Small intestine (tissue), 7 donors: Measurements from ENCODE around the gene TCOF1. TPM values are rescaled to one million over a fixed set of nuclear protein-coding genes. Genes with fewer than 3 reads are reported as not detected.

Experiments used
- DNase-seq, 2 donors: peaks; one replicate each; pipeline versions ENCODE4 v3.0.0 to v3.0.0-alpha.2; 2013
- FAIRE-seq: peaks from 2 replicates; lab custom pipeline; 2012; peaks lifted over from hg19 to GRCh38; lab: Jason Lieb, UNC
- H3K27ac ChIP-seq, 3 donors: one replicate each; pipeline ENCODE4 v1.5.1; 2013; ENCODE audit warnings: low read length in 2 of 3, mild to moderate bottlenecking in 2 of 3, control low read depth in 1 of 3, inconsistent platforms in 1 of 3, low read depth in 1 of 3, moderate library complexity in 1 of 3
- H3K27me3 ChIP-seq, 3 donors: one replicate each; pipeline ENCODE4 v1.6.1; 2013; ENCODE audit warnings: low read length in 3 of 3, inconsistent platforms in 1 of 3; ENCODE audit not compliant: control insufficient read depth in 3 of 3, insufficient read depth in 3 of 3
- H3K36me3 ChIP-seq, 3 donors: one replicate each; pipeline ENCODE4 v1.6.1; 2013; ENCODE audit warnings: low read length in 3 of 3, inconsistent platforms in 1 of 3, low read depth in 1 of 3, mild to moderate bottlenecking in 1 of 3, moderate library complexity in 1 of 3; ENCODE audit not compliant: control insufficient read depth in 3 of 3, insufficient read depth in 2 of 3
- H3K4me1 ChIP-seq, 3 donors: one replicate each; pipeline ENCODE4 v1.6.1; 2013; ENCODE audit warnings: low read length in 2 of 3, inconsistent platforms in 1 of 3, low read depth in 1 of 3, mild to moderate bottlenecking in 1 of 3, moderate library complexity in 1 of 3; ENCODE audit not compliant: control insufficient read depth in 3 of 3, insufficient read depth in 2 of 3
- H3K4me3 ChIP-seq, 3 donors: one replicate each; pipeline ENCODE4 v1.5.1; 2013; ENCODE audit warnings: low read length in 3 of 3, control low read depth in 1 of 3, inconsistent platforms in 1 of 3, low read depth in 1 of 3, mild to moderate bottlenecking in 1 of 3, moderate library complexity in 1 of 3
- H3K9me3 ChIP-seq, 2 donors: one replicate each; pipeline ENCODE4 v1.6.1; 2013; ENCODE audit warnings: low read depth in 1 of 2, low read length in 1 of 2; ENCODE audit not compliant: control insufficient read depth in 2 of 2, insufficient read depth in 1 of 2
- WGBS, 3 donors: extraction: QIAGEN DNeasy Blood & Tissue Kit; methylation state at CpG; one replicate each; pipeline ENCODE4 v1.1.7; 2013; 5-methylcytosine and 5-hydroxymethylcytosine counted together
- polyA plus RNA-seq, 4 donors: library from polyadenylated mRNA; stranded (reverse) in 3 of 4; unstranded in 1 of 4; fragments of 200-250 nt in 3 of 4; fragments of 120-200 nt in 1 of 4; gene quantifications; one replicate each; pipeline versions ENCODE4 v1.2.1 to v1.2.3, GENCODE V29; 2013
- donor health status: healthy with polysubstance abuse.
- donor health status: control.
- donor health status: control.
- donor health status: Bipolar disorder and iron deficiency.
- donor health status: healthy.

Gene TCOF1
- polyA plus RNA-seq, 4 donors: 18.3 to 29.7 (median 20.6) TPM

DNA sequence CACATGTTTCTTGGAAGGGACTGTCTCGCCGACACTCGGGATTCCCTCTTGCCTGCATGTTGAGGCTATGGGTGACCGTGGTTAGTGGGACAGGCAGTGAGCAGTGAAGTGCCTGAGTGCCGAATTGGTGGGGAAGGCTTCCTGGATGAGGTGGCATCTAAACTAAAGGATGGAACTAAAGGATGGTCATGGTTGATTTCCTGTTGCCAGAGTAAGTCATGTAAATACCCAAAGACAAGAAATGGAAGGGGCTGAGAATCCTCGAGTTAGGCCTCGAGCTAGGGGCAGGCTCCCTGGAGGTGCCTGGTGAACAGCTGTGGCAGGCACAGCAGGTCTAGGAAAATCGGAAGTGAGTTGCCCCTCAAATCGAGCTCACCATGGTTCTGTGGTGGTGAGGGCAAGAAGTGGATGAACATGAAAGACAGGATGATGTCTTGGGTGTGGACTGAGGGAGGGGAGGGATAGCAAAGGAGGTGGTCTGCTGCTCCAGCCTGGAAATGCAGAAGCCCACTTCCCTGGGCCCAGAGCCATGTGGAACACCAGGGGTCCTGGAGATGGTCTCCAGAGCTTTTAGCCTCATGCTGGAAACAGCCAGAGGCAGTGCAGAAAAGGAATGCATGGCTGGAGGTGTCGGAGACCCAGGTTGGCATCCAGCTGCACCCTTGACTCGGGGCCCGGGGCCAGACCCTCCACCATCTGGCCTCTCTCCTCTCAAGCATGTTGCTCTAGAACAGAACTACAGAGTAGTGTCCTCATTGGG is 43.0 kb downstream of the TCOF1 start:
- DNase-seq: no peak
- WGBS, 3 donors: 84 to 90% (median 87%) methylated on average over 12 of the region's 12 CpGs
- no peaks in the 10 kb centered on the region for H3K4me1 ChIP-seq
- H3K27ac ChIP-seq: no peak overlapping the region
- H3K27me3 ChIP-seq: no peaks in the 10 kb centered on the region
- no peak overlapping the region for H3K4me3 ChIP-seq
- FAIRE-seq: no peak
- H3K9me3 ChIP-seq: no peaks in the 10 kb centered on the region
- H3K36me3 ChIP-seq: peaks cover 7 to 95% (median 40%) of the 10 kb centered on the region in 3 donors

DNA sequence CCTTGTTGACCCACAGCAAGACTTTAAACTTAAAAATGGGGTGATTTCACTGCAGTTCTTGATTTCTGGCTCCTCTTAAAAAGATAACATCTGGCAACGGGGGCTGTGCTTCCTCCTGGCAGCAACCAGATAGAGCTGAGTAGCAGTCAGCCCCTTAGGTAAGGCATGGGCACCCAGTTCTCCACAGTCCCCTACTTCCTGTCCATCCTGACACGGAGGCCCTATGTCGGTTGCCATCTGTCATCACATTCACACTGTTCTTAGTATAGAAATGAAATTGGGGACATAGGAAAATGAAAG is 43.5 kb downstream of the TCOF1 start:
- Histone ChIP-seq H3K27ac (no peak overlapping the region), H3K4me3 (no peak overlapping the region), H3K27me3 (no peaks in the 10 kb centered on the region), H3K4me1 (no peaks in the 10 kb centered on the region), H3K9me3 (no peaks in the 10 kb centered on the region), H3K36me3 (peaks cover 5 to 94% (median 40%) of the 10 kb centered on the region in 3 donors)
- WGBS, 3 donors: 51 to 72% (median 65%) methylated on average over 3 of the region's 3 CpGs
- DNase-seq (no peak), FAIRE-seq (no peak)

DNA sequence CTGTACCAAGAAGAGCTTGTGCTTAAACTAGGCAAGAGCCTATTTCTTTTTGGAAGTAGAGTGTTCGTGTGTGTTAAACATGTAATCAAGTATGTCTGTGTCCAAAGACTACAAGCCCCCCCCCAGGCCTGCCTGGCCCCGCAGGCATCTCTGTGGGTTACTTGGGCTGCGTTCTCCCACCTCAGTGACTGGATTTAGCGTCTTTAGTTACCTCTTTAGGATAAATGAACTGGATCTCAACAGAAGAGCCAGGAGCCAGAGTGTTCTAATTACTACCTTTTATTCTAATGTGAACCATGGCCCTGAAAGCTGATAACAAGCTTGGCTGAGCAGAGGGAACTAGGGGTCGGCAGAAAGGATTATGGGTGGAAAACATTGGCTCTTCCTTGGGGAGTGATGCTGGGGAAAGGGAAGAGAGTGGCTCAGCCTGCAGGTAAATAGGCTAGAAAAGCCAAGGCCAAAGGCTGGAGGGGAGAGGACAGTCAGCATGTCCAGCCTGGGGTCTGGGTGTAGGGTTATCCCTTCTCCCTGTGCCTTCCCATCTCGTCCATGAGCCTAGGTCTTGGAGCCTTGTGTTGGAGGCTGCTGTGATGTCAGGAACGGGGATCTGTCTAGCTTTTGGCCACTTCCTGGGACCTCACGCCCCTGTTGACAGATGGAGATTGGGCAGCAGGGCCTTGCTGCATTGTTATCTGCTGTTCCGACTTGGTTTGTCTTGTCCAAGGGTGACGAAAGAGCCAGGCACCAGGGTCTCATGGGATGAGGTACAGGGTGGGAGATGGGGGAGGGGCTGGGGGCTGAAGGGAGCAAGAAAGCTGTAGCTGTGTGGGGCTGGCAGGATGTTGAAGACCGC is 44.1 kb downstream of the TCOF1 start:
- Histone ChIP-seq H3K36me3 (peaks cover 3 to 94% (median 38%) of the 10 kb centered on the region in 3 donors), H3K9me3 (no peaks in the 10 kb centered on the region), H3K27me3 (no peaks in the 10 kb centered on the region), H3K4me1 (no peaks in the 10 kb centered on the region), H3K27ac (no peak overlapping the region), H3K4me3 (no peak overlapping the region)
- FAIRE-seq (no peak), DNase-seq (no peak)
- WGBS, 3 donors: 73 to 80% (median 76%) methylated on average over 11 of the region's 11 CpGs

DNA sequence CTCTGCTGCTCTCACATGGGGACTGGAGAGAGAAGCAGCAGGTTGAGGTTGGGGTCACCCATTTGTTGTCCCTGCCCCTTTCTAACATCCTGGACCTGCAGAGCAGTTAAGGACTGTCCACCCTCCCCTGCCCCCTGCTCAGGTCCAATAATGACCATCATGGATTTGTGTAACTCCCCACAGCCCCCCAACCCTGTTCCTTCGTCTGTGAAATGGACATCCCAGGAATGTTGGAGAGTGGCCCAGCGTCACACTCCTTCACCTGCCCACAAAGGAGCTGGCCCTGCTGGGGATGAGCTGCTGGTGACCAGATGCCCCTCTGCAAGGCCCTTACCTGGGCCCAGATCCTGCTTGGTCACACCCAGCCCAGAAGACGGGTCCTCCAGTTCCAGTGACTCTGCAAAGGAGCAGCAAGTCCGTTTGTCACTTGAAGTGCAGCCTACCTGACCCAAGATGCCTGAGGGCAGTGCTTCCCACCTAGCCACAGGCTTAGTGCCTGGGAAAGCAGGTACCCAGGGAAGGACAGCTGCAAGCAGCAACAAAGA is 44.8 kb downstream of the TCOF1 start:
- no peak overlapping the region for H3K4me3 ChIP-seq
- no peaks in the 10 kb centered on the region for H3K27me3 ChIP-seq
- no peak for FAIRE-seq
- DNase-seq: no peak
- H3K4me1 ChIP-seq: no peaks in the 10 kb centered on the region
- peaks cover 3 to 92% (median 37%) of the 10 kb centered on the region in 3 donors for H3K36me3 ChIP-seq
- H3K9me3 ChIP-seq: no peaks in the 10 kb centered on the region
- no peak overlapping the region for H3K27ac ChIP-seq
- WGBS, 3 donors: 76 to 80% (median 77%) methylated on average over 4 of the region's 4 CpGs

DNA sequence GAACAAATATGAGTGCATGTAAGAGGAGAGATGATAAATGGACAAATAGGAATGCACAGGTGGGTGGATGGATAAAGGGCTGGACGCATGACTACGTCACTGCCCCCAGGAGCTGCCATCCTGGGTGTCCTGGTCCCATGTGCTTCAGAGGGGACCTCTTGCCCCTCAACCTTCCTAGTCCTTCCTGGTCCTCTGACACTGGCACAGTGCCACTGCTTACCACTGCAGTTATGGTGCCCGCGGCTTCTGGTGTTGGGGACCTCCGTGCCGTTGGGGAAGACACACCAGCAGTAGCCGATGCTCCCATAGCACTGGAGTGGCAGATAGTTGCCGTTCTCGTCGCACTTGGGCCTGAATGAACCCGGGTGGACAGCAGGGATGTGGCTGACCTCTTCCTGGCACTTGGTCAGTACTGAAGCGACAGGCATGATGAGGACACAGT is 45.4 kb downstream of the TCOF1 start:
- no peaks in the 10 kb centered on the region for H3K9me3 ChIP-seq
- FAIRE-seq: no peak
- no peaks in the 10 kb centered on the region for H3K4me1 ChIP-seq
- peaks cover 3 to 86% (median 37%) of the 10 kb centered on the region in 3 donors for H3K36me3 ChIP-seq
- no peaks in the 10 kb centered on the region for H3K27me3 ChIP-seq
- WGBS, 3 donors: 92 to 96% (median 92%) methylated on average over 12 of the region's 12 CpGs
- no peak overlapping the region for H3K27ac ChIP-seq
- no peak for DNase-seq
- no peak overlapping the region for H3K4me3 ChIP-seq

DNA sequence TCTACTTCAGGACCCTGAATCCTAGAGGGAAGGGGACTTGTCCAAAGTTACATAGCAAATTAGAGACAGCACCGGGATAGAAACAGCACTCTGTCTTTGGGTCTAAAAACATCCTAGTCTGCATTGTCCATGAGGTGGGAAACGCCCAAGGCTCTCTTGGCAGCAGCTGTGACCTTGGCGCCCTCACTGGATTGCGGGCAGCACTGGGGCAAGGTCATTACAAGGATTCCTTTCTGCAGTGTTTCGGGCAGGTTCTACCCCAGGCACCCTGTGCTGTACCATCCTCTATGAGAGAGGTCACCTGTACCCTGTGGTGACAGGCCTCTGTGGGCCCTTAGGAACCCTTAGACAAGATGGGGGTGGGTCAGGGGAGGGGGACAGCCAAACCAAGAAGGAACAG is 46.6 kb downstream of the TCOF1 start:
- H3K27me3 ChIP-seq: no peaks in the 10 kb centered on the region
- no peak overlapping the region for H3K27ac ChIP-seq
- no peak for FAIRE-seq
- no peak overlapping the region for H3K4me3 ChIP-seq
- no peaks in the 10 kb centered on the region for H3K4me1 ChIP-seq
- 81 to 84% (median 82%) methylated on average over 5 of the region's 5 CpGs for WGBS, 3 donors
- H3K36me3 ChIP-seq: peaks cover 3 to 81% (median 35%) of the 10 kb centered on the region in 3 donors
- no peak for DNase-seq
- H3K9me3 ChIP-seq: no peaks in the 10 kb centered on the region

DNA sequence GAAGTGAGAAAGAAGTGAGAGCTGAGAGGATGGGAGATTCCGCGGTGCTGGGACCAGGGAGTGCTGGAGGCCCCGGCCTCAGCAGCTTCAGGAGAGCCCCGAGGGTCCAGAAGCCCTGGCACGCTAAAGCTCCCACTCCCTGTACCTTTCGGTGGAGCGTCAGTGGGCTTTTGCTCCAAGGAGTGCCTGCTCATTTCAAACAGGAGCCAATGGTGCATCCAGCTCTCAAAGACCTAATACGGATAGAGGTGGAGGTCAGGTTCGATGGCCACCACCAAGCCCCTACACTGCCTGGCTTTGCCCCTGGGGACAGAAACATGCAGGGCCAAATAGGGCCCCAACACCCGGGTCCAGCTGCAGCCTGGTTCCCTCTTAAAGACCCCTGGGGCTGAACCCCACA is 47.0 kb downstream of the TCOF1 start:
- no peaks in the 10 kb centered on the region for H3K4me1 ChIP-seq
- H3K4me3 ChIP-seq: no peak overlapping the region
- H3K27me3 ChIP-seq: no peaks in the 10 kb centered on the region
- DNase-seq (no peak), FAIRE-seq (no peak)
- H3K27ac ChIP-seq: no peak overlapping the region
- 91 to 93% (median 93%) methylated on average over 10 of the region's 10 CpGs for WGBS, 3 donors
- no peaks in the 10 kb centered on the region for H3K9me3 ChIP-seq
- peaks cover 3 to 77% (median 33%) of the 10 kb centered on the region in 3 donors for H3K36me3 ChIP-seq

DNA sequence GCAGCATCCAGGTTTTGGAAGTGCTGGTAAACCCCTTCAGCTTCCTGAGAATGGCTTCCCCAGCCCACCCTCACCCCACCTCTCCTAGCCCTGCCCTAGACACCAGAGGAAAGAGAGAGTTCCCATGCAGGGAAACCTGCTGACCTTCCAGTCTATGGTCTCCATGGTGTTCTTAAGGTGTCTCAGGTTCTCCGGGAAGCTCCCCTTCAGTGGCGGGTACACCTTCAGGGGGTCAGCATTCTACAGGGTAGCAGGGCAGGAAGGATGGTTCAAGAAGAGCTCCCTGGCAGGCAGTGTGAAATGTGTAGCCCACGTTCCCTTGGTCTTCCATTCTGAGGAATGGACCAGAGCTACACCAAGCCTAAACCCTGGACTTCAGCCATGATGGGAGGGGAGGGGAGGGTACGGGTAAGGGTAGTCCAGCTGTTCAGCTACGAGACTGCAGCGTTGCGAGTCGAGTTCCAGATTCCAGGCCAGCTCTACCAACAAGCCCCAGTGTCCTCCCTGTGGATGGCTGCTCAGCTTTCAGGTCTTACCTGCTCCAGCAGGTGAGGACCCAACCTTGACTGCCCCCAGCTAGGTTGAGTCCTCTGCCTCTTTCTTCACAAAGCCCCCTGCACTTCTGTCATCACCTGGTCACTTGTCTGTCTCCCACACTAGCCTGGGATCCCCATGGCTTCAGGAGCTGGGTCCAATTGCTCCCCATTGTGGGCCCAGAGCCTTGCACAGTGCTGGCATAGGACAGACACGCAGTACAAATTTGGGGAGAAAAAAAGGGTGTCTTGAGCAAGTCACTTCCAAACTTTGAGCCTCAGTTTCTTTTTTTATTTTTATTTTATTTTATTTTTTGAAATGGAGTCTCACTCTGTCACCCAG is 47.7 kb downstream of the TCOF1 start:
- no peak for FAIRE-seq
- Histone ChIP-seq H3K27me3 (no peaks in the 10 kb centered on the region), H3K36me3 (peaks cover 3 to 71% (median 29%) of the 10 kb centered on the region in 3 donors), H3K4me1 (peaks cover 0 to 3% (median 0%) of the 10 kb centered on the region in 3 donors), H3K4me3 (no peak overlapping the region), H3K9me3 (no peaks in the 10 kb centered on the region), H3K27ac (no peak overlapping the region)
- 75 to 89% (median 88%) methylated on average over 9 of the region's 9 CpGs for WGBS, 3 donors
- no peak for DNase-seq
